DND-41 (cell line): Measurements from ENCODE around the gene NID2.

ENCODE experiments used
- EZH2 ChIP-seq: IDR thresholded peaks from 3 replicates; pipeline ENCODE4 v1.6.1; 2012; ENCODE audit warnings: borderline replicate concordance, low read depth, mild to moderate bottlenecking, moderate library complexity, low read length, inconsistent platforms; ENCODE audit not compliant: severe bottlenecking
- TF ChIP-seq, protein P1 (sequence below): IDR thresholded peaks from 2 replicates; pipeline ENCODE4 v1.5.1; 2012; ENCODE audit warnings: borderline replicate concordance, low read length, moderate library complexity, mild to moderate bottlenecking; ENCODE audit not compliant: poor library complexity, severe bottlenecking; ENCODE audit errors: extremely low read depth

GRCh38 chr14:52012635-52013034, 56.2 kb downstream of the NID2 start:
- TF ChIP-seq, protein P1, sequence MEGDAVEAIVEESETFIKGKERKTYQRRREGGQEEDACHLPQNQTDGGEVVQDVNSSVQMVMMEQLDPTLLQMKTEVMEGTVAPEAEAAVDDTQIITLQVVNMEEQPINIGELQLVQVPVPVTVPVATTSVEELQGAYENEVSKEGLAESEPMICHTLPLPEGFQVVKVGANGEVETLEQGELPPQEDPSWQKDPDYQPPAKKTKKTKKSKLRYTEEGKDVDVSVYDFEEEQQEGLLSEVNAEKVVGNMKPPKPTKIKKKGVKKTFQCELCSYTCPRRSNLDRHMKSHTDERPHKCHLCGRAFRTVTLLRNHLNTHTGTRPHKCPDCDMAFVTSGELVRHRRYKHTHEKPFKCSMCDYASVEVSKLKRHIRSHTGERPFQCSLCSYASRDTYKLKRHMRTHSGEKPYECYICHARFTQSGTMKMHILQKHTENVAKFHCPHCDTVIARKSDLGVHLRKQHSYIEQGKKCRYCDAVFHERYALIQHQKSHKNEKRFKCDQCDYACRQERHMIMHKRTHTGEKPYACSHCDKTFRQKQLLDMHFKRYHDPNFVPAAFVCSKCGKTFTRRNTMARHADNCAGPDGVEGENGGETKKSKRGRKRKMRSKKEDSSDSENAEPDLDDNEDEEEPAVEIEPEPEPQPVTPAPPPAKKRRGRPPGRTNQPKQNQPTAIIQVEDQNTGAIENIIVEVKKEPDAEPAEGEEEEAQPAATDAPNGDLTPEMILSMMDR = no peak
- TF ChIP-seq EZH2 = no peak
